BLaER1 treated with 17β-estradiol and CSF1 and Interleukin-3, amounts not matched to agents 10 nM and 100 nM (cell line): Measurements from ENCODE around the gene NMUR1.

Source experiments
- H3K27ac ChIP-seq, 11 experiments: shearing (Covaris generic); formaldehyde crosslinking; 2 replicates each; pipeline ENCODE4 v1.8.1; 2022
- H3K27me3 ChIP-seq, 11 experiments: shearing (Covaris generic); formaldehyde crosslinking; 2 replicates each; pipeline ENCODE4 v1.8.1; 2022
- H3K36me3 ChIP-seq, 11 experiments: shearing (Covaris generic); formaldehyde crosslinking; 2 replicates each; pipeline ENCODE4 v1.8.1; 2022
- H3K4me1 ChIP-seq, 10 experiments: shearing (Covaris generic); formaldehyde crosslinking; 2 replicates each; pipeline ENCODE4 v1.8.1; 2022
- H3K4me2 ChIP-seq, 11 experiments: shearing (Covaris generic); formaldehyde crosslinking; 2 replicates each; pipeline ENCODE4 v1.8.1; 2022
- H3K4me3 ChIP-seq, 10 experiments: shearing (Covaris generic); formaldehyde crosslinking; 2 replicates each; pipeline ENCODE4 v1.8.1; 2022
- H3K9ac ChIP-seq, 11 experiments: shearing (Covaris generic); formaldehyde crosslinking; 2 replicates each; pipeline ENCODE4 v1.8.1; 2022
- H3K9me3 ChIP-seq, 11 experiments: shearing (Covaris generic); formaldehyde crosslinking; replicated peaks in 1 of 11; 2 replicates each; pipeline ENCODE4 v1.8.1; 2022
- H4K20me1 ChIP-seq, 11 experiments: shearing (Covaris generic); formaldehyde crosslinking; 2 replicates each; pipeline ENCODE4 v1.8.1; 2022
- Cebpa-rat ChIP-seq, 11 experiments: shearing (Covaris generic); IDR thresholded peaks; 2 replicates each; pipeline ENCODE4 v1.8.1; 2022

The NMUR1 gene

DNA sequence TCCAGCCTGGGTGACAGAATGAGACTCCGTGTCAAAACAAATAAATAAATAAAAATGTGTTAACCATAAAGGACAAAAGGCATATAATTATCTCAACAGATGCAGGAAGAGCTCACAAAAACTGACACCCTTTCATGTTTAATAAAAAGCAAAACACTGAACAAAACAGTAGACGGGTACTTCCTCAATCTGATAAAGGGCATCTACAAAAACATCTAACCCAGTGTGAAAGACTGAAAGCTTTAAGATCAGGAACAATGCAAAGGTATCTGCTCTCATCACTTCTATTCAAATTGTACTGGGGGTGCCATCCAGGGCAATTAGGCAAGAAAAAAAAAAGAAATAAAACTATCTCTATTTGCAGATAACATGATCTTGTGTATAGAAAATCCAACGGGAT, 54.3 kb downstream of the NMUR1 start:
- no peaks in the 10 kb centered on the region for H3K36me3 ChIP-seq
- no peaks in the 10 kb centered on the region for H3K27me3 ChIP-seq
- peaks cover 5 to 19% (median 11%) of the 10 kb centered on the region in 10 experiments; a peak in 15 of 20 replicates for H3K4me1 ChIP-seq
- H3K27ac ChIP-seq: peak overlapping the region in 1 of 11 experiments; percentile 25; a peak in 1 of 22 replicates
- H3K4me3 ChIP-seq: no peak overlapping the region
- H3K9ac ChIP-seq: no peak overlapping the region
- H4K20me1 ChIP-seq: no peaks in the 10 kb centered on the region
- H3K4me2 ChIP-seq: peak overlapping the region in 6 of 11 experiments; percentile 16 to 37 (median 32); a peak in 7 of 22 replicates
- H3K9me3 ChIP-seq: no peaks in the 10 kb centered on the region
- no peak for TF ChIP-seq Cebpa-rat (IDR thresholded peaks at IDR 0.05)
